GM19025 (cell line): Measurements from ENCODE around the gene ANKHD1.
A peak's percentile ranks its signal among the peaks of the same experiment; 100 is the strongest.

Source experiments
- ATAC-seq: cut with Tn5 transposase; IDR thresholded peaks from one replicate; pipeline ENCODE4 v1.9.1; 2021; ENCODE audit warnings: mild to moderate bottlenecking, low read depth, moderate library complexity; ENCODE audit not compliant: unreplicated experiment

ANKHD1 gene

GRCh38 chr5:140540227-140540626, 138.6 kb downstream of the ANKHD1 start:
- ATAC-seq: no peak

GRCh38 chr5:140542972-140543371, 141.3 kb downstream of the ANKHD1 start:
- no peak for ATAC-seq

GRCh38 chr5:140544986-140545385, 143.4 kb downstream of the ANKHD1 start:
- ATAC-seq: no peak

- ATAC-seq: no peak
Measured at GRCh38 chr5:140545606-140546005, 144.0 kb downstream of the ANKHD1 start.

- ATAC-seq: no peak
Measured at GRCh38 chr5:140546851-140547507, 145.3 kb downstream of the ANKHD1 start.

GRCh38 chr5:140547508-140548299, 146.1 kb downstream of the ANKHD1 start, which contains the start of gene EIF4EBP3:
TSS of gene EIF4EBP3 (plus strand) at chr5:140547662. CDS start at chr5:140547738, 76 bp downstream.
- peak; percentile 98 for ATAC-seq

GRCh38 chr5:140548300-140548688, 146.7 kb downstream of the ANKHD1 start:
- ATAC-seq: no peak

GRCh38 chr5:140548791-140549190, 147.2 kb downstream of the ANKHD1 start:
- no peak for ATAC-seq

GRCh38 chr5:140549237-140550144, 147.9 kb downstream of the ANKHD1 start:
- no peak for ATAC-seq

- no peak for ATAC-seq
Measured at GRCh38 chr5:140550147-140551079, 148.8 kb downstream of the ANKHD1 start.

GRCh38 chr5:140551872-140552271, 150.2 kb downstream of the ANKHD1 start:
- ATAC-seq: no peak

GRCh38 chr5:140553657-140554056, 152.0 kb downstream of the ANKHD1 start:
- no peak for ATAC-seq

GRCh38 chr5:140554454-140554853, 152.8 kb downstream of the ANKHD1 start:
- ATAC-seq: no peak

- peak; percentile 30 for ATAC-seq
Measured at GRCh38 chr5:140555747-140556312, 154.2 kb downstream of the ANKHD1 start.

- ATAC-seq: no peak
Measured at GRCh38 chr5:140556438-140556837, 154.8 kb downstream of the ANKHD1 start.

- peak; percentile 96 for ATAC-seq
Measured at GRCh38 chr5:140557136-140557805, 155.6 kb downstream of the ANKHD1 start, which contains the start of gene SRA1. TSS of gene SRA1 (minus strand) at chr5:140557473. CDS start at chr5:140557452, 21 bp downstream.

- no peak for ATAC-seq
Measured at GRCh38 chr5:140557965-140558364, 156.3 kb downstream of the ANKHD1 start.

- ATAC-seq: no peak
Measured at GRCh38 chr5:140558542-140558941, 156.9 kb downstream of the ANKHD1 start.

GRCh38 chr5:140560227-140560626, 158.6 kb downstream of the ANKHD1 start:
- no peak for ATAC-seq
